Lung microvascular endothelial cell (primary cell): Measurements from ENCODE around the gene ZNF157. TPM values are rescaled to one million over a fixed set of nuclear protein-coding genes. Genes with fewer than 3 reads are reported as not detected.

Source experiments
- DNase-seq, 2 donors: peaks; one replicate each; pipeline versions ENCODE4 v3.0.0 to v3.0.0-alpha.2; 2010; ENCODE audit warnings: low read depth in 2 of 2
- total RNA-seq: library from RNA; depleted of rRNA; stranded (reverse); fragments of >200 nt; gene quantifications from 2 replicates; pipeline ENCODE4 v1.2.1, GENCODE V29; 2014

The ZNF157 gene
- total RNA-seq, 1 donor from 2014 or later, result not detected

- DNase-seq, result no peak
Measured at GRCh38 chrX:47446971-47447370, 76.6 kb downstream of the ZNF157 start.

- DNase-seq, result no peak
Measured at GRCh38 chrX:47447607-47448006, 77.2 kb downstream of the ZNF157 start.

- no peak for DNase-seq
Measured at GRCh38 chrX:47448165-47448806, 77.9 kb downstream of the ZNF157 start.

- DNase-seq, result no peak
Measured at GRCh38 chrX:47452112-47452511, 81.7 kb downstream of the ZNF157 start.

GRCh38 chrX:47456080-47456479, 85.7 kb downstream of the ZNF157 start:
- no peak for DNase-seq

- DNase-seq, result no peak
Measured at GRCh38 chrX:47458528-47458927, 88.2 kb downstream of the ZNF157 start.

- DNase-seq, result no peak
Measured at GRCh38 chrX:47460561-47460960, 90.2 kb downstream of the ZNF157 start.

Other genes with a start within 250 kb of the ZNF157 start
- gene NDUFB11, start 225.9 kb upstream of the ZNF157 start, total RNA-seq, result 74.1 and 98.4 TPM in 2 replicates
- gene RBM10, start 225.4 kb upstream of the ZNF157 start, total RNA-seq, result 32.0 and 41.9 TPM in 2 replicates
- gene UBA1, start 176.7 kb upstream of the ZNF157 start, total RNA-seq, result 79.8 and 94.8 TPM in 2 replicates
- 37.9 and 39.5 TPM in 2 replicates for gene CDK16, start 151.9 kb upstream of the ZNF157 start, total RNA-seq
- 25.1 and 42.9 TPM in 2 replicates for gene USP11, start 137.6 kb upstream of the ZNF157 start, total RNA-seq
- gene ZNF41, start 112.6 kb downstream of the ZNF157 start, total RNA-seq, result 5.2 and 5.8 TPM in 2 replicates
- 7.4 and 12.9 TPM in 2 replicates for gene ARAF, start 190.6 kb downstream of the ZNF157 start, total RNA-seq
- 74.8 and 80.8 TPM in 2 replicates for gene TIMP1, start 211.9 kb downstream of the ZNF157 start, total RNA-seq
- under 0.01 TPM in 1 of 2 replicates, not detected in the other for gene SYN1, start 249.3 kb downstream of the ZNF157 start, total RNA-seq